ENCODE results near the gene ENOX2.

The ENOX2 gene

GRCh38 chrX:130718137-130718536 is 184.9 kb downstream of the ENOX2 start:
- TF ChIP-seq EZH2phosphoT487 (IDR thresholded peaks at IDR 0.05; ENCODE audit: borderline replicate concordance, low read length) (no peak), CTCF (IDR thresholded peaks at IDR 0.05; ENCODE audit: low read depth, low read length, poor library complexity, severe bottlenecking) (no peak)
- Histone ChIP-seq H3K9me2 (replicated peaks; ENCODE audit: control insufficient read depth, low read length) (no peaks in the 10 kb centered on the region), H4K20me1 (ENCODE audit: control insufficient read depth, insufficient read depth, low read depth, low read length) (no peaks in the 10 kb centered on the region), H3K27ac (ENCODE audit: low read depth, low read length) (no peak overlapping the region), H3K36me3 (ENCODE audit: control insufficient read depth, low read length) (no peaks in the 10 kb centered on the region), H3K9me3 (ENCODE audit: control insufficient read depth, insufficient read depth, low read length) (no peaks in the 10 kb centered on the region), H3K4me2 (ENCODE audit: low read length) (no peak overlapping the region), H3K79me2 (ENCODE audit: control insufficient read depth, low read length) (no peaks in the 10 kb centered on the region), H3K4me3 (ENCODE audit: low read length) (no peak overlapping the region), H3K4me1 (ENCODE audit: control insufficient read depth, low read length) (no peaks in the 10 kb centered on the region), H3K27me3 (ENCODE audit: control insufficient read depth, low read length) (no peaks in the 10 kb centered on the region), H3F3A (ENCODE audit: control insufficient read depth, insufficient read depth) (no peaks in the 10 kb centered on the region)

- no peaks in the 10 kb centered on the region for H3K36me3 ChIP-seq (ENCODE audit: control insufficient read depth, low read length)
- no peaks in the 10 kb centered on the region for H4K20me1 ChIP-seq (ENCODE audit: control insufficient read depth, insufficient read depth, low read depth, low read length)
- H3K27me3 ChIP-seq (ENCODE audit: control insufficient read depth, low read length) = no peaks in the 10 kb centered on the region
- no peak overlapping the region for H3K27ac ChIP-seq (ENCODE audit: low read depth, low read length)
- no peak overlapping the region for H3K4me2 ChIP-seq (ENCODE audit: low read length)
- no peaks in the 10 kb centered on the region for H3K9me2 ChIP-seq (replicated peaks; ENCODE audit: control insufficient read depth, low read length)
- H3K79me2 ChIP-seq (ENCODE audit: control insufficient read depth, low read length) = no peaks in the 10 kb centered on the region
- H3K9me3 ChIP-seq (ENCODE audit: control insufficient read depth, insufficient read depth, low read length) = no peaks in the 10 kb centered on the region
- H3F3A ChIP-seq (ENCODE audit: control insufficient read depth, insufficient read depth) = no peaks in the 10 kb centered on the region
- no peaks in the 10 kb centered on the region for H3K4me1 ChIP-seq (ENCODE audit: control insufficient read depth, low read length)
- TF ChIP-seq CTCF (IDR thresholded peaks at IDR 0.05; ENCODE audit: low read depth, low read length, poor library complexity, severe bottlenecking) = no peak
- TF ChIP-seq EZH2phosphoT487 (IDR thresholded peaks at IDR 0.05; ENCODE audit: borderline replicate concordance, low read length) = no peak
- H3K4me3 ChIP-seq (ENCODE audit: low read length) = no peak overlapping the region
These were observed 186.1 kb downstream of the ENOX2 start for GRCh38 chrX:130716781-130717413.

- Histone ChIP-seq H3K79me2 (ENCODE audit: control insufficient read depth, low read length) (no peaks in the 10 kb centered on the region), H3K4me2 (ENCODE audit: low read length) (no peak overlapping the region), H3K9me2 (replicated peaks; ENCODE audit: control insufficient read depth, low read length) (no peaks in the 10 kb centered on the region), H3K36me3 (ENCODE audit: control insufficient read depth, low read length) (no peaks in the 10 kb centered on the region), H3K27me3 (ENCODE audit: control insufficient read depth, low read length) (no peaks in the 10 kb centered on the region), H3K9me3 (ENCODE audit: control insufficient read depth, insufficient read depth, low read length) (no peaks in the 10 kb centered on the region), H3K4me1 (ENCODE audit: control insufficient read depth, low read length) (no peaks in the 10 kb centered on the region), H3K27ac (ENCODE audit: low read depth, low read length) (no peak overlapping the region), H3F3A (ENCODE audit: control insufficient read depth, insufficient read depth) (no peaks in the 10 kb centered on the region), H3K4me3 (ENCODE audit: low read length) (no peak overlapping the region), H4K20me1 (ENCODE audit: control insufficient read depth, insufficient read depth, low read depth, low read length) (no peaks in the 10 kb centered on the region)
- no peak for TF ChIP-seq EZH2phosphoT487 (IDR thresholded peaks at IDR 0.05; ENCODE audit: borderline replicate concordance, low read length)
- TF ChIP-seq CTCF (IDR thresholded peaks at IDR 0.05; ENCODE audit: low read depth, low read length, poor library complexity, severe bottlenecking) = no peak
These were observed 186.7 kb downstream of the ENOX2 start for GRCh38 chrX:130716346-130716745.
